ENCODE results near the gene TPBG.

Gene TPBG

GRCh38 chr6:82363428-82364086 lies at the start of gene TPBG:
TPBG (plus strand) TSS chr6:82363817; CDS start chr6:82364962, 1,145 bp downstream.
- TF ChIP-seq POLR2A (IDR thresholded peaks at IDR 0.05; ENCODE audit: low read depth, low read length) = peak; percentile 52; the same call in 1 of the 2 replicates
- DNase-seq (ENCODE audit: insufficient read length, low spot score) (peak; percentile 55), FAIRE-seq (peak; percentile 75)

- TF ChIP-seq POLR2A (IDR thresholded peaks at IDR 0.05; ENCODE audit: low read depth, low read length) = no peak
- no peak for FAIRE-seq
- no peak for DNase-seq (ENCODE audit: insufficient read length, low spot score)
Observed at GRCh38 chr6:82322386-82322785, 41.2 kb upstream of the TPBG start.

GRCh38 chr6:82329766-82330165 lies 33.9 kb upstream of the TPBG start:
- FAIRE-seq = no peak
- DNase-seq (ENCODE audit: insufficient read length, low spot score) = no peak
- TF ChIP-seq POLR2A (IDR thresholded peaks at IDR 0.05; ENCODE audit: low read depth, low read length) = no peak

GRCh38 chr6:82330171-82330804 lies 33.3 kb upstream of the TPBG start:
- DNase-seq (ENCODE audit: insufficient read length, low spot score) (no peak), FAIRE-seq (no peak)
- no peak for TF ChIP-seq POLR2A (IDR thresholded peaks at IDR 0.05; ENCODE audit: low read depth, low read length)

- FAIRE-seq = peak; percentile 93
- DNase-seq (ENCODE audit: insufficient read length, low spot score) = peak; percentile 7
Observed at GRCh38 chr6:82331031-82331773, 32.4 kb upstream of the TPBG start.

GRCh38 chr6:82333781-82334180 lies 29.8 kb upstream of the TPBG start:
- DNase-seq (ENCODE audit: insufficient read length, low spot score) = no peak
- TF ChIP-seq POLR2A (IDR thresholded peaks at IDR 0.05; ENCODE audit: low read depth, low read length) = no peak
- peak; percentile 23 for FAIRE-seq

More at GRCh38 chr6:82331031-82331773, 32.4 kb upstream of the TPBG start:
- no peak for TF ChIP-seq POLR2A (IDR thresholded peaks at IDR 0.05; ENCODE audit: low read depth, low read length)

- no peak for FAIRE-seq
- DNase-seq (ENCODE audit: insufficient read length, low spot score) = no peak
Observed at GRCh38 chr6:82337688-82338257, 25.8 kb upstream of the TPBG start.

GRCh38 chr6:82348130-82348529 lies 15.5 kb upstream of the TPBG start:
- DNase-seq (ENCODE audit: insufficient read length, low spot score) (no peak), FAIRE-seq (no peak)
- TF ChIP-seq POLR2A (IDR thresholded peaks at IDR 0.05; ENCODE audit: low read depth, low read length) = no peak

More at GRCh38 chr6:82337688-82338257, 25.8 kb upstream of the TPBG start:
- no peak for TF ChIP-seq POLR2A (IDR thresholded peaks at IDR 0.05; ENCODE audit: low read depth, low read length)

- no peak for TF ChIP-seq POLR2A (IDR thresholded peaks at IDR 0.05; ENCODE audit: low read depth, low read length)
- FAIRE-seq (no peak), DNase-seq (ENCODE audit: insufficient read length, low spot score) (no peak)
Observed at GRCh38 chr6:82353848-82354247, 9.8 kb upstream of the TPBG start.

- no peak for FAIRE-seq
- TF ChIP-seq POLR2A (IDR thresholded peaks at IDR 0.05; ENCODE audit: low read depth, low read length) = no peak
- DNase-seq (ENCODE audit: insufficient read length, low spot score) = no peak
Observed at GRCh38 chr6:82360552-82360951, 3.1 kb upstream of the TPBG start.

- TF ChIP-seq POLR2A (IDR thresholded peaks at IDR 0.05; ENCODE audit: low read depth, low read length) = no peak
- FAIRE-seq (no peak), DNase-seq (ENCODE audit: insufficient read length, low spot score) (no peak)
Observed at GRCh38 chr6:82361631-82362030, 2.0 kb upstream of the TPBG start.

- FAIRE-seq (no peak), DNase-seq (ENCODE audit: insufficient read length, low spot score) (no peak)
- no peak for TF ChIP-seq POLR2A (IDR thresholded peaks at IDR 0.05; ENCODE audit: low read depth, low read length)
Observed at GRCh38 chr6:82362144-82362543, 1.5 kb upstream of the TPBG start.

- FAIRE-seq = no peak
- DNase-seq (ENCODE audit: insufficient read length, low spot score) = no peak
- TF ChIP-seq POLR2A (IDR thresholded peaks at IDR 0.05; ENCODE audit: low read depth, low read length) = no peak
Observed at GRCh38 chr6:82362878-82363427, 664 bp upstream of the TPBG start.

Measured in H54 (cell line).